ENCODE data around the gene DGAT2.

GRCh38 chr11:75809991-75810390 lies 41.4 kb downstream of the DGAT2 start:
- TF ChIP-seq POLR2AphosphoS5 (IDR thresholded peaks at IDR 0.05; ENCODE audit: low read depth, low read length) (no peak), POLR2A (IDR thresholded peaks at IDR 0.05; ENCODE audit: low read depth, low read length) (no peak), TAF1 (IDR thresholded peaks at IDR 0.05; ENCODE audit: borderline replicate concordance, low read depth, low read length) (no peak)
